ENCODE results near the gene PPCS.

The PPCS gene

GRCh38 chr1:42418516-42418915, 37.8 kb upstream of the PPCS start:
- H4K20me1 ChIP-seq (ENCODE audit: insufficient read depth, low read length): no peaks in the 10 kb centered on the region
- no peak overlapping the region for H3K9ac ChIP-seq (ENCODE audit: low read length)
- DNase-seq: no peak
- no peak overlapping the region for H3K27ac ChIP-seq (ENCODE audit: low read length)
- H3K36me3 ChIP-seq (replicated peaks; ENCODE audit: insufficient read depth, low read length): no peaks in the 10 kb centered on the region
- TF ChIP-seq EZH2phosphoT487 (IDR thresholded peaks at IDR 0.05; ENCODE audit: low read length) (no peak), EZH2 (optimal IDR thresholded peaks at IDR 0.05; ENCODE audit: low read depth, low read length) (no peak)
- TF ChIP-seq, protein P1, sequence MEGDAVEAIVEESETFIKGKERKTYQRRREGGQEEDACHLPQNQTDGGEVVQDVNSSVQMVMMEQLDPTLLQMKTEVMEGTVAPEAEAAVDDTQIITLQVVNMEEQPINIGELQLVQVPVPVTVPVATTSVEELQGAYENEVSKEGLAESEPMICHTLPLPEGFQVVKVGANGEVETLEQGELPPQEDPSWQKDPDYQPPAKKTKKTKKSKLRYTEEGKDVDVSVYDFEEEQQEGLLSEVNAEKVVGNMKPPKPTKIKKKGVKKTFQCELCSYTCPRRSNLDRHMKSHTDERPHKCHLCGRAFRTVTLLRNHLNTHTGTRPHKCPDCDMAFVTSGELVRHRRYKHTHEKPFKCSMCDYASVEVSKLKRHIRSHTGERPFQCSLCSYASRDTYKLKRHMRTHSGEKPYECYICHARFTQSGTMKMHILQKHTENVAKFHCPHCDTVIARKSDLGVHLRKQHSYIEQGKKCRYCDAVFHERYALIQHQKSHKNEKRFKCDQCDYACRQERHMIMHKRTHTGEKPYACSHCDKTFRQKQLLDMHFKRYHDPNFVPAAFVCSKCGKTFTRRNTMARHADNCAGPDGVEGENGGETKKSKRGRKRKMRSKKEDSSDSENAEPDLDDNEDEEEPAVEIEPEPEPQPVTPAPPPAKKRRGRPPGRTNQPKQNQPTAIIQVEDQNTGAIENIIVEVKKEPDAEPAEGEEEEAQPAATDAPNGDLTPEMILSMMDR (IDR thresholded peaks at IDR 0.05; ENCODE audit: low read length): no peak
- no peaks in the 10 kb centered on the region for H3K9me2 ChIP-seq (replicated peaks; ENCODE audit: insufficient read depth, low read length)
- H3K9me3 ChIP-seq (replicated peaks; ENCODE audit: insufficient read depth, low read length): no peaks in the 10 kb centered on the region
- no peaks in the 10 kb centered on the region for H3F3A ChIP-seq (ENCODE audit: insufficient read depth, low read length)
- H3K4me2 ChIP-seq (ENCODE audit: low read depth, low read length): no peak overlapping the region
- no peak overlapping the region for H2AFZ ChIP-seq (ENCODE audit: low read length)
- H3K79me2 ChIP-seq (ENCODE audit: low read length): no peaks in the 10 kb centered on the region
- no peaks in the 10 kb centered on the region for H3K27me3 ChIP-seq (replicated peaks; ENCODE audit: insufficient read depth, low read length)
- no peak overlapping the region for H3K4me3 ChIP-seq (ENCODE audit: low read length)
- H3K4me1 ChIP-seq (ENCODE audit: low read length): no peaks in the 10 kb centered on the region

DNA sequence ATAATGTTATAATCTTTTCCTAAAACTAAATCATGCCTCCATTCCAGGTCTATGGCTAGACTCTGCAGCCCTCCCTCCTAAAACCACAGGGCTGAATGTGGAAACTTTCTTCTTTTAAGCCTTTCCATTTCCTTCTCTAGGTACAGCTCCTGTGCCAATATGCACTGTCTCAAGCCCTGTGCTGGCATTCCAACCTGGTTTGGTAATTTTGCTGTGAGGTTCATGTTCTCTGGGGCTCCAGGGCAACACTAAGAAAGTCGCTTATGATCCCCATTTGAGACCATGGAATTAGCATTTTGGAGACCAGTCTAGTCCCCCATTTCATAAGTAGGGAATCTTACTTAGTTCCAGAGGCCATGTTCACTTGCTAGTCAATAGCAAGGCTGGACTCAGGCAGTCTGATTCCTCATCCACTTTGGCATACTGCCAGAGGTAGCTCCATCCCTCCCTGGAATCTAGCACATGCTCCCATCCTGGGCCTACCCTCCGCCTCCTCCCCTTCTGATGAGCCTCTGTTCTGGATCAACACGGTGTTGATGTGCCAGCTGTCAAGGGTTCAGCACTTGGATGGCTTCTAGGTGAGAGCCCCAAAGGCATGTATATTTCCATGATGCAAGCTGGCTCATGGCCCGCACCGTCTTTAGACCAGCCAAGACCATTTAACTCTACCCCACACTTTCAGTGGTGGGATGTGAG, 37.1 kb upstream of the PPCS start:
- Histone ChIP-seq H3K4me3 (ENCODE audit: low read length) (no peak overlapping the region), H3K79me2 (ENCODE audit: low read length) (no peaks in the 10 kb centered on the region), H3K9ac (ENCODE audit: low read length) (no peak overlapping the region), H3K4me2 (ENCODE audit: low read depth, low read length) (no peak overlapping the region), H3K9me3 (replicated peaks; ENCODE audit: insufficient read depth, low read length) (no peaks in the 10 kb centered on the region), H3F3A (ENCODE audit: insufficient read depth, low read length) (no peaks in the 10 kb centered on the region), H2AFZ (ENCODE audit: low read length) (no peak overlapping the region), H3K27me3 (replicated peaks; ENCODE audit: insufficient read depth, low read length) (no peaks in the 10 kb centered on the region), H3K36me3 (replicated peaks; ENCODE audit: insufficient read depth, low read length) (no peaks in the 10 kb centered on the region), H3K4me1 (ENCODE audit: low read length) (no peaks in the 10 kb centered on the region), H3K27ac (ENCODE audit: low read length) (no peak overlapping the region), H3K9me2 (replicated peaks; ENCODE audit: insufficient read depth, low read length) (no peaks in the 10 kb centered on the region), H4K20me1 (ENCODE audit: insufficient read depth, low read length) (no peaks in the 10 kb centered on the region)
- TF ChIP-seq, protein P1 (IDR thresholded peaks at IDR 0.05; ENCODE audit: low read length): no peak
- no peak for TF ChIP-seq EZH2phosphoT487 (IDR thresholded peaks at IDR 0.05; ENCODE audit: low read length)
- no peak for TF ChIP-seq EZH2 (optimal IDR thresholded peaks at IDR 0.05; ENCODE audit: low read depth, low read length)
- DNase-seq: no peak

- H3K4me3 ChIP-seq (ENCODE audit: low read length): no peak overlapping the region
- no peaks in the 10 kb centered on the region for H3K36me3 ChIP-seq (replicated peaks; ENCODE audit: insufficient read depth, low read length)
- H3K27me3 ChIP-seq (replicated peaks; ENCODE audit: insufficient read depth, low read length): no peaks in the 10 kb centered on the region
- TF ChIP-seq EZH2phosphoT487 (IDR thresholded peaks at IDR 0.05; ENCODE audit: low read length): no peak
- no peak for TF ChIP-seq EZH2 (optimal IDR thresholded peaks at IDR 0.05; ENCODE audit: low read depth, low read length)
- TF ChIP-seq, protein P1 (IDR thresholded peaks at IDR 0.05; ENCODE audit: low read length): no peak
- H3K9me2 ChIP-seq (replicated peaks; ENCODE audit: insufficient read depth, low read length): no peaks in the 10 kb centered on the region
- H3K27ac ChIP-seq (ENCODE audit: low read length): no peak overlapping the region
- H2AFZ ChIP-seq (ENCODE audit: low read length): no peak overlapping the region
- no peak overlapping the region for H3K4me2 ChIP-seq (ENCODE audit: low read depth, low read length)
- DNase-seq: no peak
- no peaks in the 10 kb centered on the region for H3K79me2 ChIP-seq (ENCODE audit: low read length)
- H3K9ac ChIP-seq (ENCODE audit: low read length): no peak overlapping the region
- no peaks in the 10 kb centered on the region for H4K20me1 ChIP-seq (ENCODE audit: insufficient read depth, low read length)
- H3K4me1 ChIP-seq (ENCODE audit: low read length): no peaks in the 10 kb centered on the region
- H3F3A ChIP-seq (ENCODE audit: insufficient read depth, low read length): no peaks in the 10 kb centered on the region
- H3K9me3 ChIP-seq (replicated peaks; ENCODE audit: insufficient read depth, low read length): no peaks in the 10 kb centered on the region
These were observed 36.2 kb upstream of the PPCS start for GRCh38 chr1:42420121-42420520.
